ENCODE results near the gene TMPRSS12. TPM values are rescaled to one million over a fixed set of nuclear protein-coding genes. Genes with fewer than 3 reads are reported as not detected.
A peak's percentile ranks its signal among the peaks of the same experiment; 100 is the strongest.

The TMPRSS12 gene
- total and polyA plus RNA-seq, 9 of the 15 experiments (the other 6 are each of a cell fraction or from before 2014, with no cell fraction given) = 0.04 TPM; not detected in 8

DNA sequence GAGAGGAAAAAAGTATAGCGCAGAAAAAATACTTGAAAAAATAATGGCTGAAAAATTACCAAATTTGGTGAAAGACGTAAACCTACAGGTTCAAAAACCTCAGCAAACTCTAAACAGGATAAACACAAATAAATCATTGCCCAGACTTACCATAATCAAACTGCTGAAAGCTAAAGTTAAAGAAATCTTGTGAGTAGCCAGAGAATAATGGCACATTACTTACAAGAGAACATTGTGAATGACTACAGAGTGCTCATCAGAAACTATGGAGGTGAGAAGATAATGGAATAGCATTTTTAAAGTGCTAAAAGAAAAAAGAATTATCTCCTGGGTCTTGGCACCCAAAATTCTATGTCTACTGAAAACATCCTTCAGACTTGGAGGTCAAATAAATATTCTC, 42.8 kb upstream of the TMPRSS12 start:
- no peak for DNase-seq (ENCODE audit: extremely low read depth in 1 of 4, low spot score in 3 of 4)
- ChIA-PET POLR2A (interaction anchor here (0.5 kb wide), 1 partner anchor 63 kb away, joined by 3 read pairs; no protein-coding TSS in a partner anchor), CTCF (ENCODE audit: low intra/inter-chr PET ratio) (no interaction called here)
- H3K4me3 ChIP-seq = no peak overlapping the region
- H3K9me3 ChIP-seq (replicated peaks; ENCODE audit: control insufficient read depth, insufficient read depth, low read depth, low read length) = peaks cover 3% of the 10 kb centered on the region
- FAIRE-seq = no peak
- H2AFZ ChIP-seq (ENCODE audit: low read depth, low read length) = no peak overlapping the region
- H3K4me2 ChIP-seq (ENCODE audit: insufficient read depth, low read length) = no peak overlapping the region
- 94% methylated on average over 2 of the region's 2 CpGs for WGBS (ENCODE audit: insufficient coverage, low coverage, missing lambda C conversion rate)
- no peaks in the 10 kb centered on the region for H3K9me1 ChIP-seq (ENCODE audit: control insufficient read depth, insufficient read depth, low read length)
- H3K9ac ChIP-seq (ENCODE audit: insufficient read depth in 1 of 2, low read depth in 2 of 2, low read length in 2 of 2) = no peak overlapping the region
- no peak for ATAC-seq
- BruUV-seq (replicated peaks) = no TSS peak
- in situ Hi-C loops (cut with MboI) = no loop called here
- H4K20me1 ChIP-seq (replicated peaks; ENCODE audit: control insufficient read depth, insufficient read depth, low read length) = no peaks in the 10 kb centered on the region
- H3K4me1 ChIP-seq (replicated peaks in 1 of 2; ENCODE audit: control insufficient read depth in 2 of 2, insufficient read depth in 2 of 2, low read length in 2 of 2) = no peaks in the 10 kb centered on the region
- intact Hi-C loops (cut with micrococcal nuclease) = no loop called here
- H3K36me3 ChIP-seq (ENCODE audit: control insufficient read depth, insufficient read depth, low read length) = peaks cover 62% of the 10 kb centered on the region
- no peaks in the 10 kb centered on the region for H3K79me2 ChIP-seq (ENCODE audit: control insufficient read depth, insufficient read depth, low read length)
- no peak overlapping the region for H3K27ac ChIP-seq (ENCODE audit: extremely low read depth, low read depth, low read length)
- no peaks in the 10 kb centered on the region for H3K27me3 ChIP-seq (ENCODE audit: control insufficient read depth in 2 of 2, insufficient read depth in 2 of 2, low read length in 2 of 2)
- TF ChIP-seq THRAP3 (IDR thresholded peaks at IDR 0.05; ENCODE audit: borderline replicate concordance) = no peak
- TF ChIP-seq E4F1 (CRISPR knock-in tag; IDR thresholded peaks at IDR 0.05; ENCODE audit: borderline replicate concordance) = no peak
- peak; percentile 24 to 66; a peak in 2 of 4 replicates for TF ChIP-seq TRIM24 (IDR thresholded peaks at IDR 0.05)
- no peak for TF ChIP-seq TEAD2 (tag; IDR thresholded peaks at IDR 0.05)
- no peak for TF ChIP-seq PHTF2 (CRISPR knock-in tag; IDR thresholded peaks at IDR 0.05)
- peak in 1 of 2 experiments; percentile 33; a peak in 1 of 4 replicates for TF ChIP-seq KDM1A (IDR thresholded peaks at IDR 0.05)
- TF ChIP-seq CHAMP1 (IDR thresholded peaks at IDR 0.05) = 0 out of 2 replicates have a peak, but pooled peaks have one; percentile 53
- TF ChIP-seq HDAC1 (IDR thresholded peaks at IDR 0.05) = peak in 1 of 2 experiments; percentile 98; a peak in 2 of 4 replicates
- TF ChIP-seq CBX3 (IDR thresholded peaks at IDR 0.05; ENCODE audit: borderline replicate concordance in 1 of 2, low read length in 2 of 2) = peak in 1 of 2 experiments; percentile 99; a peak in 2 of 3 replicates
- TF ChIP-seq XRCC3 (IDR thresholded peaks at IDR 0.05) = peak; percentile 69; the same call in 1 of the 2 replicates
- TF ChIP-seq DEAF1 (CRISPR knock-in tag; IDR thresholded peaks at IDR 0.05) = no peak
- no peak for TF ChIP-seq ZNF324 (CRISPR knock-in tag; IDR thresholded peaks at IDR 0.05)
- TF ChIP-seq TRIM28 (IDR thresholded peaks at IDR 0.05) = peak; percentile 97
- TF ChIP-seq ZNF518B (CRISPR knock-in tag; IDR thresholded peaks at IDR 0.05) = no peak
